Measurements from ENCODE around the gene BNIP5.

Gene BNIP5

DNA sequence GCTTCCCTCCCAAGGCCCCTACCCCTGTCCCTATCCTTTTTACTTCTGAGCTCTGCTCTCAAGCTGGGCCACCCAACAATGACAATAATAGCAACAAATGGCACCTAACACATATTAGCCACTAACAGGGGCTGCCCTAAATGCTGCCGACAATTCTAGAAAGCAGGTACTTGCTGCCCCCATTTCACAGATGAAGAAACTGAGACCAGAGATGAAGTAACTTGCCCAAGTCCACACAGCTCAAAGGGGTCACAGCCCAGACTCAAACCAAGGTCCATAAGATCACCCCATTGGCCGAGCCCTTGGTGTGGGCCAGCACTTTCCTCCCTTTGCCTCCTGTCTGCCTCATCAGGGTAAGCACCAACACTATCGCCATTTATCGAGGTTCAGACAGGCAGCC, 12.0 kb downstream of the BNIP5 start:
- DNase-seq (ENCODE audit: low read depth, low spot score) = no peak
- H3K4me3 ChIP-seq (ENCODE audit: low read depth, low read length) = no peak overlapping the region
- TF ChIP-seq CTCF (IDR thresholded peaks at IDR 0.05; ENCODE audit: insufficient read depth, low read length, missing control alignments) = no peak
- ChIA-PET POLR2A (no interaction called here), CTCF (interaction anchor here (1.0 to 5.1 kb wide), 5 partner anchors 10 to 34 kb away, joined by 3 to 36 read pairs (median 6); no protein-coding TSS in a partner anchor)

DNA sequence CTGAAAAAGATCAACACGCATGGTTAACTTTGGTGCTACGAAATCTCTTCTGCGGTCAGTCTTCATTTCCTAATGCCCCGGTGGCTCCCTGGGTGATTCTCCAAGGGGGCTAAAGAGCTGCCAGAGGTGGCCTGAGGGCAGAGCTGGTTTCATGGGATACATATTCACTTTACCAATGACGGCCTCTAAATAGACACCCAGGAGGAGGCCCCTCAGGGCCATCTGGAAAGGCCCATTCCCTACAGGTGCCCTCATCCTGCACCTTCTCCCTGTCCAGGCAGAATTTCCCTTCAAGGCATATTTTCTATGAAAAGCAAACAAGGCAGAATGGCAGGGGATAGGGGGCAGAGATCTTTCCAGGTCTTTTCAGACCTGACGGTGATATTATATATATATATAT, 12.5 kb downstream of the BNIP5 start:
- H3K4me3 ChIP-seq (ENCODE audit: low read depth, low read length) = no peak overlapping the region
- TF ChIP-seq CTCF (IDR thresholded peaks at IDR 0.05; ENCODE audit: insufficient read depth, low read length, missing control alignments) = no peak
- ChIA-PET POLR2A (no interaction called here), CTCF (interaction anchor here (1.0 to 7.3 kb wide), 6 partner anchors 10 to 35 kb away, joined by 3 to 41 read pairs (median 14); no protein-coding TSS in a partner anchor)
- DNase-seq (ENCODE audit: low read depth, low spot score) = no peak

DNA sequence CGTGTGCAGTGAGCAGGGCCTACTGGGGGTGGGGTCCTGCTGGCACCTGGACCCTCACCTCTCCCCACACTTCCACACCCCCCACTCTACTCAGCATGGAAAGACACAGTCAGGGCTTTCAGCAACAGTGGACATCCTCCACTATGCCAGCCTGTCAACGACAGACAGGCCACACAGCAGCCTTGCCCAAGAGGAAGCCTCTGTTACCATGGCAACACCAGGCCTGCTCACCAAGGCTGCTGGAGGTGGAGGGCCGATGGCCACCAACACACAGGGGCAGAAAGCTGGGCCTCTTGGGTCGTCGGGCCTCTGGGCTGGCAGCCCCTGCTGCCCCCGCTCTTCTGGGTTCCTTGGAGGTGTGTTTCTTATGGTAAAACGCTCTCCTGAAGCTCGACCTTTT, 13.6 kb downstream of the BNIP5 start:
- no peak overlapping the region for H3K4me3 ChIP-seq (ENCODE audit: low read depth, low read length)
- ChIA-PET POLR2A (no interaction called here), CTCF (interaction anchor here (1.0 to 25.2 kb wide), 3 partner anchors 17 to 38 kb away, joined by 3 to 405 read pairs (median 41); no protein-coding TSS in a partner anchor)
- no peak for TF ChIP-seq CTCF (IDR thresholded peaks at IDR 0.05; ENCODE audit: insufficient read depth, low read length, missing control alignments)
- no peak for DNase-seq (ENCODE audit: low read depth, low spot score)

GRCh38 chr6:36322591-36322990, 14.1 kb downstream of the BNIP5 start:
- ChIA-PET CTCF (interaction anchor here (1.0 to 25.2 kb wide), 3 partner anchors 18 to 38 kb away, joined by 3 to 405 read pairs (median 41); no protein-coding TSS in a partner anchor), POLR2A (no interaction called here)
- no peak for DNase-seq (ENCODE audit: low read depth, low spot score)
- no peak overlapping the region for H3K4me3 ChIP-seq (ENCODE audit: low read depth, low read length)
- TF ChIP-seq CTCF (IDR thresholded peaks at IDR 0.05; ENCODE audit: insufficient read depth, low read length, missing control alignments) = no peak

GRCh38 chr6:36320475-36320874, 16.2 kb downstream of the BNIP5 start:
- TF ChIP-seq CTCF (IDR thresholded peaks at IDR 0.05; ENCODE audit: insufficient read depth, low read length, missing control alignments) = no peak
- no peak overlapping the region for H3K4me3 ChIP-seq (ENCODE audit: low read depth, low read length)
- POLR2A ChIA-PET = no interaction called here
- CTCF ChIA-PET = interaction anchor here (0.9 to 25.2 kb wide), 5 partner anchors 20 to 41 kb away, joined by 3 to 405 read pairs (median 6); no protein-coding TSS in a partner anchor
- DNase-seq (ENCODE audit: low read depth, low spot score) = no peak

DNA sequence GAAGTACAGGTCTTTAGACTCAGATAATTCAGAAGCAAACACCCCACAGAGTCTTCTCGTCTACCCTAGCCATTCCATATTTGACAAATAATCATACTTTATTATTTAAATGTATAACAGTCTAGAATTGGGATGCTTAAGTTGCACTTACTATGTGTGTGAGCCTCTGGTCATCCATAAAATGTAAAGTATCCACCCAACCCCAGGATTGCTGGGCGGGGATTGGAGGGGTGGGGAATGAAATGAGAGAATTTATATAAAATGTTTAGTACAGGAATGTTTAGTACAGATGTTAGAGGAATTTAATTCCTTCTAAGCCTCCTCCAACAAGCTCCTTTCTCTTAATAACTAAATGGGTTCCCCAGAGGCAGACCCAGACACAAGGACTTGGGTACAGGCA, 16.9 kb downstream of the BNIP5 start:
- no peak for TF ChIP-seq CTCF (IDR thresholded peaks at IDR 0.05; ENCODE audit: insufficient read depth, low read length, missing control alignments)
- POLR2A ChIA-PET = no interaction called here
- DNase-seq (ENCODE audit: low read depth, low spot score) = no peak
- CTCF ChIA-PET = interaction anchor here (1.1 to 25.2 kb wide), 5 partner anchors 14 to 41 kb away, joined by 3 to 405 read pairs (median 6); no protein-coding TSS in a partner anchor
- no peak overlapping the region for H3K4me3 ChIP-seq (ENCODE audit: low read depth, low read length)

All from AG04449 (cell line).